Measurements from ENCODE around the gene BANF1. TPM values are rescaled to one million over a fixed set of nuclear protein-coding genes. Genes with fewer than 3 reads are reported as not detected.
A peak's percentile ranks its signal among the peaks of the same experiment; 100 is the strongest.

BANF1 gene
- total RNA-seq, 1 donor from 2014 or later, result 167 TPM

DNA sequence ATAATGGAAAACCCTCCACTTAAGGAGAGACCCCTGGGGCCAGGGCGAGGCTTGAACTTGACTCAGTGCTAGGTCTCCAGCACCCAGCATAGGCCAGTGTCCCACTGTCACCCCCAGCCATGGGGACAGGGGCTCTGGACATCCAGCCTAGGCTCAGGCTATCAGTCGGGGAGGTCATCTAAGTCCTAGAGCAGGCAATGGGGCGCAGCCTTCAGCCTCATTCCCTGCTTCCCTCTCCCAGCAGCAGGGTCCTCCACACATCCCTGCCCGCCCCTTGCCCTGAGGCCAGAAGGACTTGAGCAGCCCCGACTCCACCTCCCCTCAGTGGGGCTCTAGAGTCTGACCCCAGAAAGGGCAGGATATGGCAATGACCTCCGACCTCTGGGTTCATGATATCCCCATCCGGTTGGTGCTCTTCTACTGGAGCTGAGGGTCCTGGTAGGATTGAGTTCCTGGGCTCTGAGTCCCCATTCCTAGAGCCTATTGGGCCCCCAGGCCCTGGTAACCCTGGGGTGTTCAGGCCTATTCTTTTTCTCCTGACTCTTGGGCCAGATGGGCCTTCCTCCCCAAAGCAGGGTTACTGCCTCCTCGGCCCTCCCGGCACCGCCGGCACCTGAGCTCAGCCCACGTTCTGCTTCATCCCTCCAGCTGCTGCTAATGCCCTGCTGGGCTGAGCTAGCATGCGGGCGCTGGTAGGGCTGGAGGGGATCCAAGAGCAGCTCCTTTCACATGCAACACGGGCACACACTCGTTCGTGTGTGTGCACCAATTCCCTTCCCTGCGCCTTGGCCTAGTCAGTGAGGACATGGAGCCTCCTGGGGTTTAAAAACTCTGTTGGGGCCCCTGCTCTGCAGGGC is 13.9 kb downstream of the BANF1 start:
- H3K4me3 ChIP-seq, result no peak overlapping the region

DNA sequence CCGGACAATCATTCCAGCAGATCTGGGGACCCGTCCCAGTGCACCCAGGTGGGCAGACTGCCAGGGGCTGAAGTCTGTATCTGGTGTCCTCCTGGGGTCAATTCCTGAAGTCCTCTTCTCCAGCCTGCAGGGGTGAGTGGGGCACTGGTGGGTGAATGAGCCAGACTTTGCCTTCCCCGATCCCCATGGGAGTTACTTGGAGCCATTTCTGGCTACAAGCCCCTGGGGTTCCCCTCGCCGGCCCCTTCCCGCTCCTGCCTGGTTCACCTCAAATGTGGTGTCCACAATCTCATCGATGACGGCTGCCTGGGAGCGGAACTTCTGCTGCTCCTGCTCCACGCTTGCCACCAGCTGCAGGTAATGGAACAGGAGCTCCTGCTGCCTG is 14.5 kb downstream of the BANF1 start:
- H3K9me3 ChIP-seq, result no peaks in the 10 kb centered on the region
- TF ChIP-seq, protein P1, sequence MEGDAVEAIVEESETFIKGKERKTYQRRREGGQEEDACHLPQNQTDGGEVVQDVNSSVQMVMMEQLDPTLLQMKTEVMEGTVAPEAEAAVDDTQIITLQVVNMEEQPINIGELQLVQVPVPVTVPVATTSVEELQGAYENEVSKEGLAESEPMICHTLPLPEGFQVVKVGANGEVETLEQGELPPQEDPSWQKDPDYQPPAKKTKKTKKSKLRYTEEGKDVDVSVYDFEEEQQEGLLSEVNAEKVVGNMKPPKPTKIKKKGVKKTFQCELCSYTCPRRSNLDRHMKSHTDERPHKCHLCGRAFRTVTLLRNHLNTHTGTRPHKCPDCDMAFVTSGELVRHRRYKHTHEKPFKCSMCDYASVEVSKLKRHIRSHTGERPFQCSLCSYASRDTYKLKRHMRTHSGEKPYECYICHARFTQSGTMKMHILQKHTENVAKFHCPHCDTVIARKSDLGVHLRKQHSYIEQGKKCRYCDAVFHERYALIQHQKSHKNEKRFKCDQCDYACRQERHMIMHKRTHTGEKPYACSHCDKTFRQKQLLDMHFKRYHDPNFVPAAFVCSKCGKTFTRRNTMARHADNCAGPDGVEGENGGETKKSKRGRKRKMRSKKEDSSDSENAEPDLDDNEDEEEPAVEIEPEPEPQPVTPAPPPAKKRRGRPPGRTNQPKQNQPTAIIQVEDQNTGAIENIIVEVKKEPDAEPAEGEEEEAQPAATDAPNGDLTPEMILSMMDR (IDR thresholded peaks at IDR 0.05), result no peak
- H3K36me3 ChIP-seq, result no peaks in the 10 kb centered on the region
- DNase-seq (no peak), ATAC-seq (no peak)
- no peak overlapping the region for H3K27ac ChIP-seq
- H3K27me3 ChIP-seq, result peaks cover 11% of the 10 kb centered on the region
- peaks cover 13% of the 10 kb centered on the region for H3K4me1 ChIP-seq
- no peak overlapping the region for H3K4me3 ChIP-seq
- intact Hi-C loops (cut with DNase I), result no loop called here

More for the DNA sequence above, 13.9 kb downstream of the BANF1 start:
- intact Hi-C loops (cut with DNase I), result no loop called here
- H3K27ac ChIP-seq, result no peak overlapping the region
- peaks cover 10% of the 10 kb centered on the region for H3K4me1 ChIP-seq
- peaks cover 17% of the 10 kb centered on the region for H3K27me3 ChIP-seq
- ATAC-seq, result no peak
- TF ChIP-seq, protein P1 (IDR thresholded peaks at IDR 0.05), result no peak
- DNase-seq, result no peak
- no peaks in the 10 kb centered on the region for H3K36me3 ChIP-seq
- H3K9me3 ChIP-seq, result no peaks in the 10 kb centered on the region

DNA sequence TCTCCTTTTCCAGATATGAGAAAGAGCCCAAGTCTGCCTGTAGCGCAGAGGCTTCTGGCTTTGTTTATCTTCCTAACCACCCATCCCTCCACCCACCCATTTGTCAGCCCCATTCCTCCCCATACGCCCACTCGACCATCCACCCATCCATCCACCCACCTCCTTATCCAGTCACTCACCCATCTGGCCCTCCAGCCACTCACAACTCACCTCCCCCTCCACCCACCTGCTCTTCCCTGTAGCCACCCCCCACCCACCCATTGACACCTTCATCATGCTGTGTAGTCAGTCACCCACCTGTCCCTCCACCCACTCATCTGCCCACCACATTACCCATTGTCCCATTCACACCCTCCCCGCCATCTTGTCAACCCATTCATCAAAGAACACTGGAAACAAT is 15.0 kb downstream of the BANF1 start:
- Histone ChIP-seq H3K9me3 (no peaks in the 10 kb centered on the region), H3K36me3 (no peaks in the 10 kb centered on the region), H3K4me1 (peaks cover 13% of the 10 kb centered on the region), H3K27me3 (peaks cover 6% of the 10 kb centered on the region), H3K27ac (no peak overlapping the region), H3K4me3 (no peak overlapping the region)
- ATAC-seq (no peak), DNase-seq (no peak)
- intact Hi-C loops (cut with DNase I), result no loop called here
- TF ChIP-seq, protein P1 (IDR thresholded peaks at IDR 0.05), result no peak

DNA sequence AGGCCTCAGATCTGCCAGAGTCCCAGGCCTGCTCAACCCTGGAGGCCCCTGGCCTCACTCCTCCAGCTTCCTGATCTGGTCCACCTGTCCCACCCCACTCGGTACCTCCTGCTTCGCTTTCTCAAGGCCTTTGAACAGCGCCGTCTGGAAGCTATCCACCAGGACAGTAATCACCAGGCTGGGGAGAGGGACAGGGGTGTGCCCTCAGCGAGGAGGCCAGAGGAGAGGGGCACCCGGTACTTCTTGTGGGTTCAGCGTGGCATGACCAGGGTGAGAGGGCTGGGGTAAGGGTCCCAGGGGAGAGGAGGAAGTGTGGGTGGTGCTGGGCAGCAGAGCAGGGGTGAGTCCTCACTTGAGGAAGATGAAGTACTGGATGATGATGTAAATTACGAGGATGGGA is 17.9 kb downstream of the BANF1 start:
- Histone ChIP-seq H3K9me3 (no peaks in the 10 kb centered on the region), H3K27ac (no peak overlapping the region), H3K4me3 (no peak overlapping the region), H3K27me3 (no peaks in the 10 kb centered on the region), H3K36me3 (no peaks in the 10 kb centered on the region), H3K4me1 (peaks cover 13% of the 10 kb centered on the region)
- intact Hi-C loops (cut with DNase I), result no loop called here
- ATAC-seq (peak; percentile 1), DNase-seq (no peak)
- TF ChIP-seq, protein P1 (IDR thresholded peaks at IDR 0.05), result no peak

DNA sequence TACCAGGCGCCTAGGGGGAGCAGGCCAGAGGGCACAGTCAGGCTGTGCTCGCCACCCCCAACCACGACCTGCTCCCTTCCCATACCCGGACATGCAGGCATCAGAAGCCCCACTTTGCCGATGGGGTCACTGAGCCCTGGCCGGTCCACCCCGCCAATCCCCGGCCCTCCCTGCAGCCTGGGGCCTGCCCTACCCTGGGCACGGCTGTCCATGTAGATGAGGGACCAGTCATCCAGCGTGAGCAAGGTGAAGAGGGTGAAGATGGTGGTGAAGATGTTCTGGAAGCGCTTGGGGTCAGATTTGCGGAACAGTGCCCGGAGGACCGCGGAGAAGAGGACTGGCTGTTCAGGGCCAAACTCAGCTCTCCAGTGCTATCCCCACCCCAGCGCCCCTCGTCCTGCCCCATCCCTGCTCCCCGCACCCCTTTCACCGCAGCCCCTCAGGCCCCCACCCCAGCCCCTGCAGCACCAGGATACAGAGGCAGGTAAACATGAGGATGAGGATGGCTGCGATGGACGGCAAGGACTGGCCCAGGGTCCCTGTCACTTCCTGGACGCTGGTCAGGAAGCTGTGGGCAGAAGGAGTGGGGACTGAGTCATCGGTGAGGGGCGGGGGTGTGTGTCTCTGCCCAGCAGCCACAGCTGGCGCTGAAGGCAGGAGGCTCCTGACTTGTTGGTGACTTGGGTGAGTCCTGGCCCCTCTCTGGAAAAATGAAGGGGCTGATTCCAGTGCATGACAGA is 18.5 kb downstream of the BANF1 start:
- Histone ChIP-seq H3K36me3 (no peaks in the 10 kb centered on the region), H3K27me3 (no peaks in the 10 kb centered on the region), H3K4me1 (peaks cover 13% of the 10 kb centered on the region), H3K27ac (no peak overlapping the region), H3K9me3 (no peaks in the 10 kb centered on the region), H3K4me3 (no peak overlapping the region)
- TF ChIP-seq, protein P1 (IDR thresholded peaks at IDR 0.05), result no peak
- peak; percentile 83 for ATAC-seq
- intact Hi-C loops (cut with DNase I), result no loop called here
- peak; percentile 82 for DNase-seq
